Gastroesophageal sphincter (tissue), 3 donors: Measurements from ENCODE around the gene FGGY.

Experiments
- EP300 ChIP-seq: sonication (generic); formaldehyde crosslinking; IDR thresholded peaks from one replicate; pipeline ENCODE4 v1.6.1; 2017; ENCODE audit warnings: antibody characterized with exemption, mild to moderate bottlenecking
- POLR2A ChIP-seq, 2 donors: fragments of 450-650 bp; IDR thresholded peaks; one replicate each; pipeline ENCODE4 v1.6.1; 2017; ENCODE audit warnings: antibody characterized with exemption in 2 of 2, mild to moderate bottlenecking in 2 of 2, moderate library complexity in 1 of 2
- POLR2AphosphoS5 ChIP-seq: sonication (generic); formaldehyde crosslinking; IDR thresholded peaks from one replicate; pipeline ENCODE4 v1.6.1; 2017; ENCODE audit warnings: antibody characterized with exemption
- TF ChIP-seq, protein P1 (sequence below), 4 experiments: fragments of 200-600 bp in 2 of 4; fragments of 450-650 bp in 2 of 4; sonication (generic) in 1 of 4; IDR thresholded peaks; one replicate each; pipeline ENCODE4 v1.5.1; 2017 to 2019; ENCODE audit warnings: antibody characterized with exemption in 4 of 4, mild to moderate bottlenecking in 2 of 4, moderate library complexity in 2 of 4

DNA sequence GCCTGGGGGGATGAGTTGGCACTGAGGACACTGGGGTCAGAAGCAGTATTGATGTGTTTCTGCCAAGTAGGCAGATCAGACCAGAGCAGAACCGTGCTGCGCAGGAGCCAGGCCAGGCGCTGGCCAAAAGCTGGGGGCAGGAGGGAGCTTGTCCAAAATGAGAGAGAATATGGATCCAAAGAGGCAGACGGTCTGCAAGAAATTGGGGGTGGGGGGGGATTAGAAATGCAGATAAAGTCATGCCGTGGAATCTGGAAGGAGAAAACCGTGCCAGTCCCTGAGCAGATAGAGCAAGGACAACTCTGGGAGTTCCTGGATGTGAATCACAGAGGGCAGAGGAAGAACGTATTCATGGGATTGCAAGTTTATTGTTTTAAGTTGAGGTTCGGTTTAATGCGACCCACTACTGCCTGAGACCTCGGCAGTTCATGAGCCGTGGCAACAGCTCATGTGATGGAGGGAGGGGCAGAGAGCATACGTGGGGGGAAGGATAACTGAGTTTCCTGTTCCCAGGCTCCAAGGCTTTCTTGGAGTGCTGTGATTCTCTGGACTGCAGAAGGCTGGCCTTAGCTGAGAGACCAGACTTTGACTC, 224.0 kb downstream of the FGGY start:
- TF ChIP-seq, protein P1, sequence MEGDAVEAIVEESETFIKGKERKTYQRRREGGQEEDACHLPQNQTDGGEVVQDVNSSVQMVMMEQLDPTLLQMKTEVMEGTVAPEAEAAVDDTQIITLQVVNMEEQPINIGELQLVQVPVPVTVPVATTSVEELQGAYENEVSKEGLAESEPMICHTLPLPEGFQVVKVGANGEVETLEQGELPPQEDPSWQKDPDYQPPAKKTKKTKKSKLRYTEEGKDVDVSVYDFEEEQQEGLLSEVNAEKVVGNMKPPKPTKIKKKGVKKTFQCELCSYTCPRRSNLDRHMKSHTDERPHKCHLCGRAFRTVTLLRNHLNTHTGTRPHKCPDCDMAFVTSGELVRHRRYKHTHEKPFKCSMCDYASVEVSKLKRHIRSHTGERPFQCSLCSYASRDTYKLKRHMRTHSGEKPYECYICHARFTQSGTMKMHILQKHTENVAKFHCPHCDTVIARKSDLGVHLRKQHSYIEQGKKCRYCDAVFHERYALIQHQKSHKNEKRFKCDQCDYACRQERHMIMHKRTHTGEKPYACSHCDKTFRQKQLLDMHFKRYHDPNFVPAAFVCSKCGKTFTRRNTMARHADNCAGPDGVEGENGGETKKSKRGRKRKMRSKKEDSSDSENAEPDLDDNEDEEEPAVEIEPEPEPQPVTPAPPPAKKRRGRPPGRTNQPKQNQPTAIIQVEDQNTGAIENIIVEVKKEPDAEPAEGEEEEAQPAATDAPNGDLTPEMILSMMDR (IDR thresholded peaks at IDR 0.05) = no peak
- no peak for TF ChIP-seq POLR2A (IDR thresholded peaks at IDR 0.05)
- no peak for TF ChIP-seq EP300
- TF ChIP-seq POLR2AphosphoS5 = no peak
